ENCODE data around the gene CCDC97.
"Not testable (repeated sequence)": the region's sequence is repeated elsewhere in the genome, so short reads cannot be mapped to it uniquely, and the experiment has no call there.

Gene CCDC97

DNA sequence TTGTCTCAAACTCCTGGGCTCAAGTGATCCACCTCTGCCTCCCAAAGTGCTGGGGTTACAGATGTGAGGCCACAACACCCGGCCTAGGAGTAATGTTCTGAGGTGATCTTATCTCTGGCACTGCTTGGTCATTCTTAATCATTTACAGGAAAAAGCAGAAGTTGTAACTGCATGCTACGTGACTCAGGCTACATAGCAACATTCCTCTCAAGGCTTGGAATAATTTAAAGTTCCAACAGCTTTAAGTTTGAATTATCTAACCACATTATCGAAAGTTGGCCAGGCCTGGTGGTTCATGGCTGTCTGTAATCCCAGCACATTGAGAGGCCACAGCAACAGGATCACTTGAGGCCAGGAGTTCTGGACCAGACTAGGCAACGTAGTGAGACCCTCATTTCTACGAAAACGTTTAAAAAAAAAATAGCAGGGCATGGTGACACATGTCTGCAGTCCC is 57.9 kb downstream of the CCDC97 start:
- DNase-seq = no peak

DNA sequence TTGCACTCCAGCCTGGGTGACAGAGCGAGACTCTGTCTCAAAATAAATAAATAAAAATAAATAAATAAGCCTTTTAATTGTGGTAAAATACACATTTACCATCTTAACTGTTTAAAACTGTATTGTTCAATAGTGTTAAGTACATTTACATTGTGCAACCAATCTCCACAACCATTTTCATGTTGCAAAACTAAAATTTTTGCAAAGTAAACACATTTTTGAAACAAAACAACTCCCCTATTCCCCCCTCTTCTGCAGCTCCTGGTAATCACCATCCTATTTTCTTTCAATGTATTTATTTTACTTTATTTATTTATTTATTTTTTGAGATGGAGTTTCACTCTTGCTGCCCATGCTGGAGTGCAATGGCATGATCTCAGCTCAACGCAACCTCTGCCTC is 59.8 kb downstream of the CCDC97 start:
- DNase-seq = no peak

DNA sequence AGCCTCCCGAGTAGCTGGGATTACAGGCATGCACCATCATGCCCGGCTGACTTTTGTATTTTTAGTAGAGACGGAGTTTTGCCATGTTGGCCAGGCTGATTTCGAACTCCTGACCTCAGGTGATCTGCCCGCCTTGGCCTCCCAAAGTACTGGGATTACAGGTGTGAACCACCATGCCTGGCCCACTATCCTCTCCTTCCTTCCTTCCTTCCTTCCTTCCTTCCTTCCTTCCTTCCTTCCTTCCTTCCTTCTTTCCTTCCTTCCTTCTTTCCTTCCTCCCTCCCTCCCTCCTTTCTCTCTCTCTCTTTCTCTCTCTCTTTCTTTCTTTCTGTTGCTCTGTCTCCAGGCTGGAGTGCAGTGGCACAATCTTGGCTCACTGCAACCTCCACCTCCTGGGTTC is 61.1 kb downstream of the CCDC97 start:
- not testable (repeated sequence) for DNase-seq

DNA sequence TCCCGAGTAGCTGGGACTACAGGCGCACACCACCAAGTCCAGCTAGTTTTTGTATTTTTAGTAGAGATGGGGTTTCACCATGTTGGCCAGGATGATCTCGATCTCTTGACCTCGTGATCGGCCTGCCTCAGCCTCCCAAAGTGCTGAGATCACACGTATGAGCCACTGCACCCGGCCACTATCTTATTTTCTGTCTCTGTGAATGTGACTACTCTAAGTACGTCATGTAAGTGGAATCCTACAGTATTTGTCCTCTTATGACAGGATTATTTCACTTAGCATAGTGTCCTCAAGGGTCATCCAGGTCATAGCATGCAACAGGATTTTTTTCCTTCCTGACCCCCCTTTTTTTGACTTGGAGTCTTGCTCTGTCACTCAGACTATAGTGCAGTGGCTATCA is 61.6 kb downstream of the CCDC97 start:
- no peak for DNase-seq

DNA sequence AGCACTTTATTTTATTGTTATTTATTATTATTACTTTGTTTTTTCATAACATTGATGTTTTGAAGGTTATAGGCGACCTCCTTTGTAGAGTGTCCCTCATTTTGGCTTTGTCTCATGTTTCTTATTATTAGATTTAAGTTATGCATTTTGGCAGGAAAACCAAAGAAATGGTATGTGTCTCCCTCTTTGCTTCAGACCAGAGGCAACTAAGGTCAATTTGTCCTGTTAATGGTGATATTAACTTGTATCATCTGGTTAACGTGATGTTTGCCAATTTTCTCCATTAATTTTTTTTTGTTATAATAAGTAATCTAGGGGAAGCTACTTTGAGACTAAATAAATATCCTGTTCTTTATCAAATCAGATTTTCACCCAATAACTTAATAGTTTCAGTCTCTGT is 62.5 kb downstream of the CCDC97 start:
- no peak for DNase-seq

DNA sequence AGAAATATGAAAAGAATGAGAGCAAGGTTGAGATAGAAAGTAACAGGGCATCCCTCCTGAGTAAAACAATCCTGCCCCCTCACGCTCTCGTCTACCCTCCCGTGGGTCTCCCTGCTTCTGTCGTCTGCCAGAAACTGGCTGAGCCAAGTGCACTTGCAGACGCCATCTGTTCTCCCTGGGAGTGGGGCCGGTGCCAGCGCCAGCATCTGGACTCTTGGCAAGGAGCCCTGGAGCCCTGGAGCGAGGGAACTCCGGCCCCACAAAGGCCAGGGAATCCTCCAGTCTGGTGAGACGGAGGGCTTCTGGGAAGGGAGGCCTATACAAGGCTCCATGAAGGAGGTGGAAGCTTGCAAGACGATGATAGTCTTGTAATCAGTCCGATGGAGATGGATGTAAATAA is 64.0 kb downstream of the CCDC97 start:
- DNase-seq = no peak
